Testis (tissue), 3 donors: ENCODE data around the gene PTGES2. TPM values are rescaled to one million over a fixed set of nuclear protein-coding genes. Genes with fewer than 3 reads are reported as not detected.

Experiments used
- DNase-seq: peaks from one replicate; pipeline ENCODE4 v3.0.0-alpha.2; 2019
- H3K27ac ChIP-seq, 2 donors: fragments of 200-600 bp; sonication (generic); one replicate each; pipeline ENCODE4 v1.5.1; 2019
- H3K27me3 ChIP-seq: fragments of 200-600 bp; sonication (generic); one replicate; pipeline ENCODE4 v1.5.1; 2019
- H3K36me3 ChIP-seq: fragments of 200-600 bp; sonication (generic); one replicate; pipeline ENCODE4 v1.5.1; 2017; ENCODE audit warnings: low read depth; ENCODE audit errors: missing control alignments
- H3K4me1 ChIP-seq: fragments of 200-600 bp; sonication (generic); one replicate; pipeline ENCODE4 v1.5.1; 2019
- H3K4me3 ChIP-seq, 2 donors: fragments of 200-600 bp; sonication (generic); one replicate each; pipeline ENCODE4 v1.5.1; 2017 to 2019
- H3K9me3 ChIP-seq: fragments of 200-600 bp; sonication (generic); one replicate; pipeline ENCODE4 v1.5.1; 2017
- CTCF ChIP-seq, 3 experiments: fragments of 450-650 bp in 2 of 3; fragments of 200-600 bp in 1 of 3; sonication (generic) in 1 of 3; IDR thresholded peaks; one replicate each; pipeline ENCODE4 v1.5.1; 2016 to 2019; ENCODE audit warnings: antibody characterized with exemption in 3 of 3, mild to moderate bottlenecking in 2 of 3, moderate library complexity in 1 of 3
- POLR2A ChIP-seq: fragments of 450-650 bp; IDR thresholded peaks from one replicate; pipeline ENCODE4 v1.6.1; 2017; ENCODE audit warnings: antibody characterized with exemption, mild to moderate bottlenecking, moderate library complexity
- WGBS, 2 donors: methylation state at CpG; one replicate each; pipeline ENCODE4 v1.1.5; 2018; 5-methylcytosine and 5-hydroxymethylcytosine counted together
- intact Hi-C: fragments of 100-400 bp; cut with DNase I; formaldehyde crosslinking; loops from one replicate; pipeline ENCODE4 v1.15.1; 2023; ENCODE audit warnings: low total_unique reads
- polyA plus RNA-seq: library from polyadenylated mRNA; stranded (reverse); fragments of 350-450 nt; fragmentation: Illumina TruSeq; extraction: RNeasy Lipid Tissue Mini Kit (QIAGEN cat#74804); gene quantifications from one replicate; pipeline ENCODE4 v1.2.3, GENCODE V29; 2014; ENCODE audit warnings: low read depth, low replicate concordance; ENCODE audit not compliant: insufficient read depth
- total RNA-seq, 2 donors: library from RNA; depleted of rRNA; stranded (reverse); fragments of >200 nt; gene quantifications; one replicate each; pipeline ENCODE4 v1.2.3, GENCODE V29; 2016

Gene PTGES2
- total and polyA plus RNA-seq, 3 donors from 2014 or later = 53.1 to 96.4 (median 95.8) TPM

DNA sequence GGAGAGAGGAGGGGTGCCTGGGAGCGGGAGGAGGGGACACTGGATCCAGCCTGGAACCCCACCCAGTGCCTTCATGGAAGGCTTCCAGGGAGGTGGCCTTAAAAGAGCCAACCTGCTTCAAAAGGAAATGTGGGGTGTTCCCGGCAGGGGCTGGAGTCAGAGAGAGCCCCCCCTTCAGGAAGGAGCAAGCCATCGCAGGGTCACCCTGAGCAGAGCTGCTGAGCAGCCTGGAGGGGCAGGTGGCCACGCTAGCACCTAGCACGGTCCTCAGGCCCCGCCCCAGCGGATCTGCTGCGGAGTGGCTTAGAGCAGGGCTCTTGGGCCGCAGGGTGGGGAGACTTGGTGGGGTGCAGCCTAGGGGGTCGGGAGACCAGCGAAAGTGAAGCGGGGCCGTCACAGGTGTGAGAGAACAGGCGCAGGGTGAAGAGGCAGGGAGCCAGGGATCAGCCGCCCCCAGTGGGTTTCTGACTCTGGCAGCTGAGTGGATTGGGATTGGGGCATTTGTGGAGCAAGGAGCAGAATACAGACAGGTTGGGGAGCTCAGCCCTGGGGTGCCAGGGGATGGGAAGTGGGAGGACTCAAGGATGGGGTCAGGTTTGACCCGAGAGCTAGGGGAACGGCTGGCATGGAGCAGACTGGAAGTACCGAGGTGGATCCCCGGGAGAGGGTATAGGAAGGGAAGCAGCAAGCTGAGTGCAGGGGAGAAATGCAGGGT is 23.2 kb upstream of the PTGES2 start:
- WGBS, 2 donors = 84 to 85% methylated on average over 14 to 19 of the region's 19 CpGs
- Histone ChIP-seq H3K36me3 (no peaks in the 10 kb centered on the region), H3K27ac (no peak overlapping the region), H3K27me3 (no peaks in the 10 kb centered on the region), H3K9me3 (no peaks in the 10 kb centered on the region), H3K4me3 (no peak overlapping the region), H3K4me1 (no peaks in the 10 kb centered on the region)
- no peak for TF ChIP-seq CTCF (IDR thresholded peaks at IDR 0.05)
- TF ChIP-seq POLR2A = no peak
- no peak for DNase-seq
- intact Hi-C loops = no loop called here

GRCh38 chr9:128149951-128150593 is 22.5 kb upstream of the PTGES2 start:
- no peaks in the 10 kb centered on the region for H3K9me3 ChIP-seq
- DNase-seq = no peak
- WGBS, 2 donors = 83% methylated on average over 11 of the region's 11 CpGs
- H3K27ac ChIP-seq = no peak overlapping the region
- H3K27me3 ChIP-seq = no peaks in the 10 kb centered on the region
- no peaks in the 10 kb centered on the region for H3K4me1 ChIP-seq
- intact Hi-C loops = no loop called here
- H3K36me3 ChIP-seq = no peaks in the 10 kb centered on the region
- H3K4me3 ChIP-seq = no peak overlapping the region
- TF ChIP-seq CTCF (IDR thresholded peaks at IDR 0.05) = no peak
- no peak for TF ChIP-seq POLR2A

DNA sequence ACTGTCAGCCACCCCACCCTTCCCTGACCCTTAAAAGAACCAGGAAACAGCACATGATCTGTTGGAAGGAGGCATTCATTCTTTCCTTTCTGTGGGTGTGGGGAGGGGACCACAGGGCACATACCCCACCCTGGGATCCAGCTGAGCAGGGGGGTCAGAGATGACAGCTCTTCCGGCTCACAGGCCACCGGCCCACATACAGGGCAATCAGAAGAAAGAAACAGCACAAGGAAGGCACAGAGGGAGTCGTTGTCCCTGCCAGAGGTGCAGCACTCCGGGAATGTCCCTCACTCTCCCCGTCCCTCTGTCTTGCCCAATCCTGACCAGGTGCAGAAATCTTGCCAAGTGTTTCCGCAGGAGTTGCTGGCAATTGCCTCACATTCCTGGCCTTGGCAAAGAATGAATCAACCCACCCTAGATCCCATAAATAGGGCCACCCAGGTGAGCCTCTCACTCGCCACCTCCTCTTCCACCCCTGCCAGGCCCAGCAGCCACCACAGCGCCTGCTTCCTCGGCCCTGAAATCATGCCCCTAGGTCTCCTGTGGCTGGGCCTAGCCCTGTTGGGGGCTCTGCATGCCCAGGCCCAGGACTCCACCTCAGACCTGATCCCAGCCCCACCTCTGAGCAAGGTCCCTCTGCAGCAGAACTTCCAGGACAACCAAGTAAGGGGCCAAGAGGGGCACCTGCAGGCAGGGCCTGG is 21.6 kb upstream of the PTGES2 start, which contains the start of gene LCN2:
Gene LCN2, plus strand, starts transcription at position 453 of the 701 bp plus-strand sequence. Its CDS starts 73 bp downstream, at position 526.
- Histone ChIP-seq H3K36me3 (no peaks in the 10 kb centered on the region), H3K27me3 (no peaks in the 10 kb centered on the region), H3K27ac (no peak within 1 kb of the TSS), H3K9me3 (no peaks in the 10 kb centered on the region), H3K4me3 (no peak within 1 kb of the TSS), H3K4me1 (no peaks in the 10 kb centered on the region)
- 44 to 58% methylated on average over 9 of the region's 9 CpGs for WGBS, 2 donors
- no peak for DNase-seq
- no peak for TF ChIP-seq POLR2A
- TF ChIP-seq CTCF (IDR thresholded peaks at IDR 0.05) = no peak
- intact Hi-C loops = no loop called here

DNA sequence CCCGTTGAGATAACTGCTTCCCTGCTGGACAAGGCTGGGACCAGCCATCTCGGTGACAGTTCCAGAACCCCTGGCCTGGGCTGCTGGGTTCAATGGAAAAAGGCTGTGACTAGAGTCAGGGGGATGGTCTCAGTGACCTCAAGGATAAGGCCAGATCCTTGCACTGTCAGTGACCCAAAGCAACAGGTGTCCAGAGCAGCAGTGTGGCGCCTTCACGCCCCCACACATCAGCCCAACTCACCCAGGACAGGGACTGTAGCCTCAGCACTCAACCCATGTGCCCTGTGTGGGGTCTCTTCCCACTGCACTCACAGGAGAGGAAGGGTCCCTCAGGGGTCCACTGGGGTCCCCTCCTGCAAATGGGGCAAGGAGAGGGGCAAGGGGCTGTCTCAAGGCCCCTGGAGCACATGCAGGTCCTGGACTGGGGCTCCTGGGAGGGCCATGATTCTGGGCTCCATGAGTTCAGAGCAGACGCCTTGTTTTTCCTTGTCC is 21.0 kb upstream of the PTGES2 start:
- Histone ChIP-seq H3K27ac (no peak overlapping the region), H3K4me3 (no peak overlapping the region), H3K27me3 (no peaks in the 10 kb centered on the region), H3K36me3 (no peaks in the 10 kb centered on the region), H3K4me1 (no peaks in the 10 kb centered on the region), H3K9me3 (no peaks in the 10 kb centered on the region)
- WGBS, 2 donors = 67 to 78% methylated on average over 2 to 4 of the region's 5 CpGs
- intact Hi-C loops = no loop called here
- DNase-seq = no peak
- TF ChIP-seq POLR2A (no peak), CTCF (IDR thresholded peaks at IDR 0.05) (no peak)
